ENCODE measurements around the gene ZNF575.

ZNF575 gene

GRCh38 chr19:43525836-43526771, 6.9 kb upstream of the ZNF575 start:
- Histone ChIP-seq H3K36me3 (replicated peaks; ENCODE audit: low read depth, low read length) (no peaks in the 10 kb centered on the region), H3K27me3 (ENCODE audit: low read depth, low read length) (no peaks in the 10 kb centered on the region), H2AFZ (ENCODE audit: low read depth, low read length) (no peak overlapping the region), H3K4me3 (ENCODE audit: low read length) (peak overlapping the region; percentile 81), H3K9ac (ENCODE audit: low read length) (peak overlapping the region; percentile 73), H3K79me2 (ENCODE audit: low read length) (no peaks in the 10 kb centered on the region), H3K4me2 (ENCODE audit: low read length) (peak overlapping the region; percentile 88), H3K9me3 (ENCODE audit: insufficient read depth, low read length) (no peaks in the 10 kb centered on the region), H3K27ac (ENCODE audit: low read length) (no peak overlapping the region), H4K20me1 (ENCODE audit: insufficient read depth, low read length) (no peaks in the 10 kb centered on the region), H3K4me1 (ENCODE audit: low read length) (peaks cover 21% of the 10 kb centered on the region)
- no peak for TF ChIP-seq CTCF (IDR thresholded peaks at IDR 0.05; ENCODE audit: low read depth, low read length)
- no peak for TF ChIP-seq EZH2phosphoT487 (IDR thresholded peaks at IDR 0.05; ENCODE audit: low read depth)

- TF ChIP-seq CTCF (IDR thresholded peaks at IDR 0.05; ENCODE audit: low read depth, low read length) = no peak; the same call in 1 of the 2 replicates
- TF ChIP-seq EZH2phosphoT487 (IDR thresholded peaks at IDR 0.05; ENCODE audit: low read depth) = no peak
Measured at GRCh38 chr19:43526884-43527859, 5.8 kb upstream of the ZNF575 start, which contains the start of gene ETHE1. Gene ETHE1 (minus strand): TSS chr19:43527201. CDS start chr19:43527177, 24 bp downstream.

GRCh38 chr19:43527860-43528622, 4.9 kb upstream of the ZNF575 start:
- peaks cover 24% of the 10 kb centered on the region for H3K4me1 ChIP-seq (ENCODE audit: low read length)
- no peaks in the 10 kb centered on the region for H3K27me3 ChIP-seq (ENCODE audit: low read depth, low read length)
- no peaks in the 10 kb centered on the region for H3K36me3 ChIP-seq (replicated peaks; ENCODE audit: low read depth, low read length)
- H3K79me2 ChIP-seq (ENCODE audit: low read length) = no peaks in the 10 kb centered on the region
- H3K4me2 ChIP-seq (ENCODE audit: low read length) = peak overlapping the region; percentile 88
- no peak overlapping the region; the same call in 1 of the 2 replicates for H2AFZ ChIP-seq (ENCODE audit: low read depth, low read length)
- H3K9ac ChIP-seq (ENCODE audit: low read length) = peak overlapping the region; percentile 73
- no peaks in the 10 kb centered on the region for H3K9me3 ChIP-seq (ENCODE audit: insufficient read depth, low read length)
- peak overlapping the region; percentile 81 for H3K4me3 ChIP-seq (ENCODE audit: low read length)
- no peak overlapping the region for H3K27ac ChIP-seq (ENCODE audit: low read length)
- H4K20me1 ChIP-seq (ENCODE audit: insufficient read depth, low read length) = no peaks in the 10 kb centered on the region
- TF ChIP-seq EZH2phosphoT487 (IDR thresholded peaks at IDR 0.05; ENCODE audit: low read depth) = no peak
- TF ChIP-seq CTCF (IDR thresholded peaks at IDR 0.05; ENCODE audit: low read depth, low read length) = peak; percentile 29

More at GRCh38 chr19:43526884-43527859, 5.8 kb upstream of the ZNF575 start, which contains the start of gene ETHE1:
- H3K27ac ChIP-seq (ENCODE audit: low read length) = peak within 1 kb of the TSS; percentile 10; the same call in 1 of the 2 replicates
- H3K27me3 ChIP-seq (ENCODE audit: low read depth, low read length) = no peaks in the 10 kb centered on the region
- peak within 1 kb of the TSS; percentile 77 for H2AFZ ChIP-seq (ENCODE audit: low read depth, low read length)
- H3K79me2 ChIP-seq (ENCODE audit: low read length) = no peaks in the 10 kb centered on the region
- no peaks in the 10 kb centered on the region for H4K20me1 ChIP-seq (ENCODE audit: insufficient read depth, low read length)
- peak within 1 kb of the TSS; percentile 81 for H3K4me3 ChIP-seq (ENCODE audit: low read length)
- H3K36me3 ChIP-seq (replicated peaks; ENCODE audit: low read depth, low read length) = no peaks in the 10 kb centered on the region
- no peaks in the 10 kb centered on the region for H3K9me3 ChIP-seq (ENCODE audit: insufficient read depth, low read length)
- H3K4me1 ChIP-seq (ENCODE audit: low read length) = peaks cover 23% of the 10 kb centered on the region
- H3K4me2 ChIP-seq (ENCODE audit: low read length) = peak within 1 kb of the TSS; percentile 88
- H3K9ac ChIP-seq (ENCODE audit: low read length) = peak within 1 kb of the TSS; percentile 73
